PC-9 (cell line): ENCODE measurements around the gene HMGCL.

Source experiments
- EZH2 ChIP-seq: fragments of 200-600 bp; sonication (generic); IDR thresholded peaks from 2 replicates; pipeline ENCODE4 v1.8.0; 2017; ENCODE audit warnings: antibody characterized with exemption, low read depth
- TF ChIP-seq, protein P1 (sequence below): fragments of 200-600 bp; sonication (generic); conservative IDR thresholded peaks from 2 replicates; pipeline ENCODE4 v1.6.1; 2017; ENCODE audit warnings: mixed run types, antibody characterized with exemption, mild to moderate bottlenecking, moderate library complexity

DNA sequence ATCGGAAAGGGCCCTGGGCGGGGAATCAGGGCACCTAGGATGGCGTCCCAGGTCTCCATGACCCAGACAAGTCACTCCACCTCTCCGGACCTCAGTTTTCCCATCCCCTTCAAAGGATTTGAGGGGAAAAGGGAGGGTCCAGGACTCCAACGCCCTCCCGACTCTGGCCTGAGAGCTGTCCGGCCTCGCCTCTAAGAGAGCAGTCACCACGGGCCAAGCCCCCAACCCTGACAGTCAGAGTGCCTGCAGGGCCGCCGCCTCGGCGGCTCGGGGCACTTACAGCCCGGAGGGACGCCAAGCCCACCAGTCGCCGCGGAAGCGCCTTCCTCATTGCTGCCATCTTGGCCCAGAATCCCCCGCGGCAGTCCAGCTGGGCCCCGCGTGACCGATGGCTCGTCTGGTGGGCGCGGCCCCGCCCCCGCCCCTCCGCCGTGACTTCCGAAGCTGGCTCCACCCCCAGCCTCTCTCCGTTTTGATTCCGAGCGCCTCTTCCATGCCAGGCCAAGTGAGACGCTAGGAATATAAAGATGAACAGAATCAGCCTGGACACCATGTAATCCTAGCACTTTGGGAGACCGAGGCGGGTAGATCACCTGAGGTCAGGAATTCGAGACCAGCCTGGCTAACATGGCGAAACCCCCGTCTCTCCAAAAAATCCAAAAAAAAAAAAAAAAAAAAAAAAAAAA, at the start of gene HMGCL:
- TF ChIP-seq, protein P1, sequence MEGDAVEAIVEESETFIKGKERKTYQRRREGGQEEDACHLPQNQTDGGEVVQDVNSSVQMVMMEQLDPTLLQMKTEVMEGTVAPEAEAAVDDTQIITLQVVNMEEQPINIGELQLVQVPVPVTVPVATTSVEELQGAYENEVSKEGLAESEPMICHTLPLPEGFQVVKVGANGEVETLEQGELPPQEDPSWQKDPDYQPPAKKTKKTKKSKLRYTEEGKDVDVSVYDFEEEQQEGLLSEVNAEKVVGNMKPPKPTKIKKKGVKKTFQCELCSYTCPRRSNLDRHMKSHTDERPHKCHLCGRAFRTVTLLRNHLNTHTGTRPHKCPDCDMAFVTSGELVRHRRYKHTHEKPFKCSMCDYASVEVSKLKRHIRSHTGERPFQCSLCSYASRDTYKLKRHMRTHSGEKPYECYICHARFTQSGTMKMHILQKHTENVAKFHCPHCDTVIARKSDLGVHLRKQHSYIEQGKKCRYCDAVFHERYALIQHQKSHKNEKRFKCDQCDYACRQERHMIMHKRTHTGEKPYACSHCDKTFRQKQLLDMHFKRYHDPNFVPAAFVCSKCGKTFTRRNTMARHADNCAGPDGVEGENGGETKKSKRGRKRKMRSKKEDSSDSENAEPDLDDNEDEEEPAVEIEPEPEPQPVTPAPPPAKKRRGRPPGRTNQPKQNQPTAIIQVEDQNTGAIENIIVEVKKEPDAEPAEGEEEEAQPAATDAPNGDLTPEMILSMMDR = no peak
- TF ChIP-seq EZH2 = no peak
